ENCODE data around the gene GALR1.
"Not testable (repeated sequence)": the region's sequence is repeated elsewhere in the genome, so short reads cannot be mapped to it uniquely, and the experiment has no call there.

Gene GALR1

GRCh38 chr18:77250926-77251729 lies 1.5 kb downstream of the GALR1 start:
- DNase-seq, result no peak

- DNase-seq, result no peak
Measured at GRCh38 chr18:77251730-77252050, 2.0 kb downstream of the GALR1 start.

DNA sequence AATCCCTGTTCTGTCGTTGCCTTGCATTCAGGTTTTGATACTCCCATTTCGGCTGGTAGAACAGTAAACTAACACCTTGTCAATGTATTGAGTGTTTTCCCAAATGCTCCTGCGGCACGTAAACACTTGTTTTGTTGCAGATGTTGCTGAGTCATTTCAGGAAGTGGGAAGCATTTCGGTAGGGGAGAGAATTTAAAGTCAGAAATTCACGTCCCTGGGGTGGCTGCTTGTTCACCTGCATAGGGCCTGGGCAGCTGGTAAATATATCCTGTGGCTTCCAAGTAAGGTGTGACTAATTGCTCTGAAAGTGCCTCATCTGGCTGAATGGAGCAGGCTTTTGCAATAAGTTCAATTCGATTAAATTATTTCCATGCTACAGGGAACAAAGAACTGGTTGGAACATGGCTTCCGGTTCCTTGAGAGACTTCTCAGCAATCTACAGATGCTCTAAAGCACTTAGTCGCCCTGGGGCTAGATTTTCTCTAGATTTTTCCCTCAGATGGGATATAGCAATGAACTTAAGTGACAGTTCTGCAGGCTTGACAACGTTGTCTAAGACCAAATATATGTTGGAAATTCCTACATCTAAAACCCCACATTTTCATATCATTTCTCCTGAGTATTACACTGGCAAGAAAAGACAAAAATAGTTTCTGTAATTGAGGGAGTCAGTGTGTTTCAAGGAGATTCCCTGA lies 5.2 kb downstream of the GALR1 start:
- no peak for DNase-seq

DNA sequence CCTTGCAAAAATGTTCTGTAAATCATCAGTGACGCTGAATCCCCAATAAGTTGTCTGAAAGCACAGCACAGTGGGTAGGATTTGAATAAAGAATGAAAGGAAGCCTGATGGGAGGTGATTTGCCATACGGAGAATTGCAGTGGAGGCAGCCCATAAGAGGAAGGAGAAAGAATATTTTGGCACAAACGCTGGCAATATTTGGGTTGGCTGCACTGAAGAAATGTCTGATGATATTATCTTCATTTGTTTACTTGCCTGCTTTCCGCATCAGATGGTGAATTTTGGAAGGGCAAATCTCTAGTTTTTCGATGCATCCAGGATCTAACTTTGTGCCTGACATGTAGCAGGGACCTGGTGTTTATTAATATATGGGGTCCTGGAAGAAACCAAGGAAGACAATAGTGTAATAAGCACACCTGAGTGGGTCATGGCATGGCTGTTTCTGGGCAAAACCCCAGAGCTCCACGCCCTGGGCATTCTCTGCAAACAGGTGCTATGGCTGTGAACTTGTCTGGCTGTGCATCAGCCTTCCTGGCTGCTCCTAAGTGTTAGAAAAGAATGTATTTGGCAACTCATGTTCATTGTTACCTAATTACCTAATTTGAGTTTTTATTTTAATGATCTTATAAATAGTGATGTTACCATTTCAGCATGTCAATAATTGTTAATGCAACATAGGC lies 5.9 kb downstream of the GALR1 start:
- no peak for DNase-seq

DNA sequence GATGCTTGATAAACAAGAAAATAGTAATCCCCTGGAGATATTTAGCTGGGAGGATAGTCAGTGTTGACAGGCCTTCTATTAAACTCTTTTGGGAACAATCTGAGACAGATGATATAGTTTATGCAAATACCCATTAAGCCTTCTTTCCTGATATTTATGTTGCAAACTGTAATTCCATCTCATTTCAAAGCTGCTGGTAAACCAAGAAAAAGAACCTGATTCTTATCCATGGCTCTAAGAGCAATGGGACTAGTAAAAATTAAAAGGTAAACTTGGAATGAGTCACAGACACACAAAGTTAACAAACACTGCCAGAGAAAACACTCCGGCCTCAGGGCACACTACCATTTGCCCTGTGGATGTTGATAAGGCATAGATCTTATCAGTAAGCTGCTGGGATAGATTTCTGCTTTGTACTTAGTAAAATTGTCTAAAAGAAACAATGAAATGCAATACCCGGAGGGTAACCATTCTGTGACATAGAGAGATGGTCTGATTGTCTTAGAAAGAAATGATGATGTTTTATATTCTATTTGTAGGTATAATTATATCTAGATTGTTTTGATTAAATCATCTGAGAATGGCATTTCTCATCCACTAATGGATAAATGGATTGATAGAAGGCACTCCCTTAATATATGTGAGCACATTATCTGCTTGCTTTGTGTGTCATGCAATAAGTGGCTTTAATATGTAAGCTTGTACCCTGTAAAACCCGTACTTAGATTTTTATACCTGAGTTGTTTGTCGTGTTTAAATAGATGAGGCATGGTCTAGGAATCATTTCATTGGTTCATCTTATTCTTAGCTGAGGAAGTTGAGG lies 13.2 kb downstream of the GALR1 start:
- DNase-seq, result peak; percentile 19 to 90

GRCh38 chr18:77263466-77263763 lies 13.8 kb downstream of the GALR1 start:
- DNase-seq, result no peak

GRCh38 chr18:77267969-77268368 lies 18.3 kb downstream of the GALR1 start:
- DNase-seq, result no peak

DNA sequence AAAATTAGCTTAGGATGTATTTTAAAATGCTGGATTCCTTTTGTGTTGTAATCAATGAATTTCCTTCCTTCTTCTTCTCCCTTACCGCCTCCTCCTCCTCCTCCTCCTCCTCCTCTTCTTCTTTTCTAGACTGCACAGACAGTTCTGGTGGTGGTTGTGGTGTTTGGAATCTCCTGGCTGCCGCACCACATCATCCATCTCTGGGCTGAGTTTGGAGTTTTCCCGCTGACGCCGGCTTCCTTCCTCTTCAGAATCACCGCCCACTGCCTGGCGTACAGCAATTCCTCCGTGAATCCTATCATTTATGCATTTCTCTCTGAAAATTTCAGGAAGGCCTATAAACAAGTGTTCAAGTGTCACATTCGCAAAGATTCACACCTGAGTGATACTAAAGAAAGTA lies 18.8 kb downstream of the GALR1 start:
- no peak for DNase-seq

GRCh38 chr18:77271576-77272481 lies 22.2 kb downstream of the GALR1 start:
- DNase-seq, result no peak

DNA sequence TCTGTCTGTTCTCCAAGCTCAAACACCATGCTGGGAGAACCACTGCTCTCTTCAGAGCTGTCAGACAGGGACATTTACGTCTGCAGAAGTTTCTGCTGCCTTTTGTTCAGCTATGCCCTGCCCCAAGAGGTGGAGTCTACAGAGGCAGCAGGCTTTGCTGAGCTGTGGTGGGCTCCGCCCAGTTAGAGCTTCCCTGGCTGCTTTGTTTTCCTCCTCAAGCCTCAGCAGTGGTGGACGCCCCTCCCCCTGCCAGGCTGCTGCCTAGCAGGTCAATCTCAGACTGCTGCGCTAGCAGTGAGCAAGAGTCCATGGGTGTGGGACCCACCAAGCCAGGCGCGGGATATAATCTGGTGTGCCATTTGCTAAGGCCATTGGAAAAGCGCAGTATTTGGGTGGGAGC lies 41.2 kb downstream of the GALR1 start:
- not testable (repeated sequence) for DNase-seq

DNA sequence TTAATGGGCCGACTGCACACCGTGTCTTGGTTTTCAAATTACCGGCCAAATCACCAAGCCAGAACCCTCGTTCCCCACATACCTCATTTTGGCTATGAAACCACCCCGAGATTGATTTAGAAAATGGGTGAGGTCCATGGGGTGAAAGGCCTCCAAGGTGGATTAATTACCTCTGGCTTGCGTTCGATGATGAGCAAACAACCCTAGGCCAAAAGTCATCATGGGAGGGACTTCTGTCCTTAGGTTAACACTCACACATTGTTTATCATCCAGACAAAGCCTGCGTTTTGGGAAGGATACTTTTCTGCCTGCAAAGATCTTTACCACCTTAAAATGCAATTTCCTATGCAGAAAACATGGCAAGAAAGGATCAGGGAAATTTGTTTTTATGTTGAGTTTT lies 48.5 kb downstream of the GALR1 start:
- no peak for DNase-seq

DNA sequence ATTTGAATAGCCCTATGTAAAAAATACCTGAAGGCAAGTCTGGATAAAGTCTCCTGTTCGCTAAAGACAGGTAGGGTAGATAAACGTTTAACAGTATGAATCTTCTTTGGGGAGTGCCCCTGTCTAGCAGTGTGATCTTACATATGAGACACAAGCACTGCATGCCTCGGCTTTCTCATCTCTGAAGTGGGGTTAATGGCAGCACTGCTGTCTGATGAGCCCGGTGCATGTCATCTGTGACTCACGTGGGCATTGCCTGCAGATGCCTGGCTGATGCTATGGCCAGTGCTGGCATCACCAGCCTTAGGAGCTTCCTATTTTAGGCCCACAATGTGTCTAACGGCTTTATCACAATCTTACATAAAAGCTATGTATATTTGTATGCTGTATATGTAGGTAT lies 50.1 kb downstream of the GALR1 start:
- no peak for DNase-seq

DNA sequence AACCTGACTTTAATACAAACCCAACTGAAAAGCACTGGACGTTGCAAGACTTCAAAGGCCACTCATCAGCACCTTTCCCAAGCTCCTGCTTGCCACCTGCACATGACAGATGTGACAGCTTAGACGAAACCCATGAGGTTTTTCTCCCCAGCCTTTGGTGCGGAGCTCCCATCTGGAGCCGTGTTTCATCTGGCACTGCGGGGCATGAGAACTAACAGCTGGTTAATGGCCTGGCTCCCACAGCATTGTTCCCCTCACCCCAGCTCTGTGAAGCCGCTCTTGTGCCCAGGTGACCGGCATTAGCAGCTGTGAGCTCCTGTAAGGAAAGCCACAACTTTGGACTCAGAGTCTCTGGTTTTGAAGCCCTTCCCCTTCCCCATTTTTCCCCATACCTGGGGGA lies 50.9 kb downstream of the GALR1 start:
- DNase-seq, result no peak

- no peak for DNase-seq
Measured at GRCh38 chr18:77304268-77304667, 54.6 kb downstream of the GALR1 start.

- DNase-seq, result no peak
Measured at GRCh38 chr18:77305676-77306075, 56.0 kb downstream of the GALR1 start.

DNA sequence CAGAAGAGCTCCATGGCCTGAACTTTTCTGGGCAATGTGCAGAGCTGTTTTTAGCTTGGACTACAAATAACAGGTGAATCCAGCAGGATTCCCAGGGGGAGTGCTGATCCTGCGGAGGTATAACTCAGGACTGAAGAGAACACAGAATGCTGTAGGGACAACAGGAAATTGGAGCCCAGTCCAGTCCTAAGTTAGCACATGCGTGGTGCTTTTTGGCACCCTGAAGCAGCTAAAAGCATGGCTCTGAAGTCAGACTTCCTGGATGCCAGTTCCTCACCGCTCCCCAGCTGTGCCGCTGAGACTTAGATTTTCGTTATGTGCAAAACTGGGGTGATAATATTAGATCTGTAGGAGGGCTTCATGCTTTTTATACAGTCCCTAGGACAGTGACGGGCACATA lies 58.6 kb downstream of the GALR1 start:
- DNase-seq, result no peak

- DNase-seq, result no peak
Measured at GRCh38 chr18:77314511-77314910, 64.9 kb downstream of the GALR1 start.

DNA sequence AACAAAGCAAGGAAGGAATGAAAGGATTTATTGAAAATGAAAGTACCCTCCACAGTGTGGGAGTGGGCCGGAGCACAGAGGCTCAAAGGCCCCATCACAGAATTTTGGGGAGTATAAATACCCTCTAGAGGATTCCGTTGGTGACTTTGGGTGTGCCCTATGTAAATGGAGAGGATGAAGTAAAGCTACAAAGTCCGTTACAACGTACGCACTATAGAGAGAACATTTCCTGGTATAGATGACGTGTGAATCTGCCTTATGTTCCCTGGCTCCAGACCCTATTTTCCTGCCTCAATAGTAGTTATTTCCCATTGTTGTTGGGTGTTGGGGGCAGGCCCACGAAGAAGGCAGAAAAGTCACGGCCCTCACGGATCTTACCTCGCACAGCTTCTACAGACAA lies 65.3 kb downstream of the GALR1 start:
- DNase-seq, result no peak

- DNase-seq, result no peak
Measured at GRCh38 chr18:77316008-77316407, 66.4 kb downstream of the GALR1 start.

- no peak for DNase-seq
Measured at GRCh38 chr18:77316641-77317040, 67.0 kb downstream of the GALR1 start.

- no peak for DNase-seq
Measured at GRCh38 chr18:77320971-77321559, 71.4 kb downstream of the GALR1 start.
